ENCODE data around the gene TSC22D3.
"Not testable (repeated sequence)": the region's sequence is repeated elsewhere in the genome, so short reads cannot be mapped to it uniquely, and the experiment has no call there.

Gene TSC22D3

DNA sequence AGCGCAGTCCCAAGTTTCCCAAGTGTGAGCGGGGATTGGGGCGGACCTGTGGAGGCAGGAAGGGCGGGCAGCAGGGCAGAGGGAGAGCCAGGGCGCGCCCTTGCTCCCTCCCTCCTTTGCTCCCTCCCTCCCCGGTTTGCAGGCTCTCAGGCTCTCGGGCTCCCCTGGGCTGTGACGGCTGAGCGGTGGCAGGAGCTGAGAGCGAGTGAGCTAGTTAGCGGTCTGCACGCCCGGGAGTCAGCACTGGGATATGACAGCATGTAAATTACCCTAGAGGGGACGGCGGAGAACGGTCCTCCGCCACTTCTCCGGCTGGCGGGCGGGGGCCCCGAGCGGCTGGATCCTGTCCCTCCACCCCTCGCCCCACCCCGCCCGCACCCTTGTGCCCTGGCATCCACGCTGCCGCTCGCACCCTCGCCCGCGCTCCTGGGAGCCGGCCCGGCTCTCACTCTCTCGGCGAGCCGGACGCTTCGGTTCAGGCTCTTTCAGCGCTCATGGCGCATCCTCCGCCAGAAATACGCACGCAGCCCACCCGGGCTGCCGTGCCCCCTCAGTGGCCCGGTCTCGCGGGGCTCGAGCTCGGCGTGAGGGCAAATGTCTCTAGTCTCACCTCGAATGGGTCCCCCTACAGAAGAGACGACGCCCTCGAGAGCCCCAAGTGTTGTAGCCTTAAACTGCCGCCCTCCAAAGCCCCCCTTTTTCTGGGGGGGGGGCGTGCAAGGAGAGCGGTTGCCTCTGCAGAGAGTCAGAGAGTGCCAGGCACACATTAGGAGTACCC is at the start of gene TSC22D3:
Gene TSC22D3, minus strand, starts transcription at position 54 of the 778 bp plus-strand sequence. CDS start 368 bp downstream, outside the sequence.
- DNase-seq (ENCODE audit: low spot score) = peak; percentile 72

DNA sequence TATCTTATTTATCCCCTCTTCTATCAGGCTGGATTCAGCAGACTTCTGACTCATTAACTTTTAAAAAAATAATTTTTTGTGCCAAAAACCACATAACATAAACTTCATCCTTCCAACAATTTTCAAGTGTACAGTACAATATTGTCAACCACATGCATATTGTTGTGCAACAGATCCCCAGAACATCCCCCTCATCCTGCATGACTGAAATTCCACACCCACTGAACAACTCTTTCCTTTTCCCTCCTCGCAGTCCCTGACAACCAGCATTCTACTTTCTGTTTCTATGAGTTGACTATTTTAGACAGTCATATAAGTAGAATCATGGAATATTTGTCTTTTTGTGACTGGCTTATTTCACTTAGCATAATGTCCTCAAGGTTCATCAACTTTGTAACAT is 47.9 kb upstream of the TSC22D3 start:
- DNase-seq (ENCODE audit: low spot score) = no peak

DNA sequence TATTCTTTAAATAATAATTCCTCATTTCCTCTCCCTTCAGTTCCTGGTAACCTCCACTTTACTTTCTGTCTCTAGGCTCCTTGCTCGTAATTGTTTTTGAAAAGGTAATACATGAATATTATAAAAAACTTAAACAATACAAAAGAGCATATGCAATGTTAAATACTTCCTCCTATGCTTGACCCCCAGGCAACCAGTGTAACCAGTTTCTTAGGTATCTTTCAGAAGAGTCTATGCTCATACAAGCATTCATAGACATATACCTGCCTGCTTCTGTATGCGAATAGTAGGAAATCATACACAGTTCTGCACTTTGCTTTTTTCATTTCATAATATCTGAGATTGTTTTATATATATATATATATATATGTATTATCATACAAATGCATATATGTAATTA is 47.5 kb upstream of the TSC22D3 start:
- no peak for DNase-seq (ENCODE audit: low spot score)

DNA sequence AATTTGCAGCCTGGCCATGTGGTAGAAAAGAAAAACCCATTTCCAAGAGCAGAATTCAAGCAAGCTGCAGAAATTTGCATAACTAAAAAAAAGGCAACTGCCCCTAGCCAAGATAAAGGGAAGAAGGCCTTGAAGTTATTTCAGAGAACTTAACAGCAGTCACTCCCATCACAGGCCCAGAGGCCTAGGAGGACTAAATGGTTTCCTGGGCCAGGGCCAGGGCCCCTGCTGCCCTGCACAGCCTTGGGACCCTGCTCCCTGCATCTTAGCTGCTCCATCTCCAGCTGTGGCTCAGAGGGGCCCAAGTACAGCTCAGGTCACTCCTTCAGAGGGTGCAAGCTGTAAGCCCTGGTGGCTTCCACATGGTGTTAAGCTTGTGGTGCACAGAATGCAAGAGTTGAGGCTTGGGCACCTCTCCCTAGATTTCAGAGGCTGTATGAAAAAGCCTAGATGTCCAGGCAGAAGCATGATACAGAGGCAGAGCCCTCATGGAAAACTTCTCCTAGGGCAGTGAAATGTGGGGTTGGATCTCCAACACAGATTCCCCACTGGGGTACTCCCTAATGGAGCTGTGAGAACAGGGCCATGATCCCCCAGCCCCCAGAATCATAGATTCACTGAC is 43.4 kb upstream of the TSC22D3 start:
- DNase-seq (ENCODE audit: low spot score) = no peak

DNA sequence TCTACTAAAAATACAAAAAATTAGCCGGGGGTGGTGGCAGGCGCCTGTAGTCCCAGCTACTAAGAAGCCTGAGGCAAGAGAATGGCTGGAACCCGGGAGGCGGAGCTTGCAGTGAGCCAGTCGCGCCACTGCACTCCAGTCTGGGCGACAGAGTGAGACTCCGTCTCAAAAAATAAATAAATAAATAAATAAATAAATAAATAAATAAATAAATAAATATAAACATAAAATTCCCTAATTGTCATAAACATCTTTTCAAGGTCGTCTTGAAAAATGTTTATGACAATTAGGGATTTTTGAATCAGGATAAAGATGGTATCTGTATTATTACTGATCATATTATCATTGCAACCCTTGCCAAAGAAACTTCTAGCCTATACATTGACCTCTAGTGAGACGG is 34.5 kb upstream of the TSC22D3 start:
- DNase-seq (ENCODE audit: low spot score) = not testable (repeated sequence)

DNA sequence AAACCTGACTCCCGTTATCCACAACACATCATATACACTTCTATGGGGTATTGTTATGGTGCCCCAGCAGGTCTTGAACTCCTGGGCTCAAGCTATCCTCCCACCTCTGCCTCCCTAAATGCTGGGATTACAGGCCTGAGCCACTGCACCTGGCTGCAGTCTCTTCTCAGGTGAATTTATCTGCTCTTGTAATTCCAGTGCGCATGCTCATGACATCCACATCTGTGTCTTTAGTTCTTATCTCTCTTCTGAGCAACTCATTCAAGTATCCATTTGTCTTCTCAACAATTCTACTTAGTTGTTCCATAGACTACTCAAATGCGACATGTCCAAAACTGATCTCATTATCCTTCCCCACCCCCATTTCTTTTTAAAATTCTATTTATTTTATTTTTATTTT is 29.6 kb upstream of the TSC22D3 start:
- DNase-seq (ENCODE audit: low spot score) = no peak

DNA sequence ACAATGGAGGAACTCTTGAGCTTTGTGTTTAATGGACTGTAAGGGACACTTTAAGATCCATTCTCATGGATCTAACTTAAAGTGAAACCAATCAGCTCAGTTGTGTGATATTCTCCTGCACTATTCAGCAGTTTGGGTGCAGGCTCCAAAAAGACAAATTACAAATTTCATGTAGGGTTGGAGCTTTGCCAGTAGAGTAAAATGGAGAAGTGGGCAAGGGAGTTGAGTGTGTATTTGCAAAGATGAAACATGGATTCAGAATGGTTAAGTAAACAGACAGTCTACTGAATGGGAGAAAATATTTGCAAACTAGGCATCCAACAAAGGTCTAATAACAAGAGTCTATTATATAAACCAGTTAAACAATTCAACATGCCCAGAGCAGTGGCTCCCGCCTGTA is 28.8 kb upstream of the TSC22D3 start:
- no peak for DNase-seq (ENCODE audit: low spot score)

DNA sequence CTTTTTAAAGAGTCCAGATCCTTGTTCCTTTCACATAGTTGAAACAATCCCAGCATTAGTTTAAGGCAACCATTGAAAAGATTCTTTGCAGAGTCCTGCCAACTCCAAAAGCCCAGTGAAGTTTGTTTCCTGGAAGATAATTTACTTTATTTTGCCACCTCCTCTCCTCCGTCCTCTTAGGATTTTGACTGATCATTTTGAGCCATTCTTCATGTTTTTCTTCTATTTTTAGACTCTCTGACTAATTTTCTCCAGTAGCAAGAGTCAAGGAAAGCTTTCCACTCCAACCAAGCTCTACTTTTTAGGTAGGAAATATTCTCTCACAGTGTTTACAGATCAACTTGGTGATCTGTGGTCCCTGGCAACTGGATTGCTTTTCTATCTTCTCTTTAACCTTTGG is 12.2 kb upstream of the TSC22D3 start:
- no peak for DNase-seq (ENCODE audit: low spot score)

DNA sequence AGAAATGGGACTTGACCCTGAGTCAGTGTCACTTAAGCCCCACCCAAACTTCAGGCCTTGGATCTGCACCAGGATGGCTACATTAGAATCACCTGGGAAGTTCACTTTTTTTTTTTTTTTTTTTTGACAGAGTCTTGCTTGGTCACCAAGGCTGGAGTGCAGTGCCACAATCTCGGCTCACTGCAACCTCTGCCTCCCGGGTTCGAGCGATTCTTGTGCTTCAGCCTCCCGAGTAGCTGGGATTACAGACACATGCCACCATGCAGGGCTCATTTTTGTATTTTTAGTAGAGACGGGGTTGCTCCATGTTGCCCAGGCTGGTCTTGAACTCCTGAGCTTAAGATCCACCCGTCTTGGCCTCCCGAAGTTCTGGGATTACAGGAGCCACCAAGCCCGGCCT is 4.9 kb upstream of the TSC22D3 start:
- DNase-seq (ENCODE audit: low spot score) = no peak

DNA sequence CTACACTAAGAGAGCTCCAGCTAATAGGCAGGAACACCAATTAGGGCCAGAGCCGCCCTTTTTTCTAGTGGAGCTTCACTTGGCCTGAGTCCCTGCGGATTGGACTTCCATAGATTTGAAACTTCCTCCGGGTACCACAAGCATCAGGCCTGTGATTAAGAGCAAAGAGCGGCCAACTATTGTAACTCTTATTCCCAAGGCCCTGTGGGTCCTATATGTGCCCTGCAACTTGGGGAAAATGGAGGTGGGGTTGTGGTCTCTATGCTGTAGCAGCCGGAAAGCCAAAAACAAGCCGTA is 1.9 kb upstream of the TSC22D3 start, which contains the start of gene NCBP2L:
Gene NCBP2L, plus strand, starts transcription at position 198 of the 297 bp plus-strand sequence. CDS start 16,488 bp downstream, outside the sequence.
- no peak for DNase-seq (ENCODE audit: low spot score)

DNA sequence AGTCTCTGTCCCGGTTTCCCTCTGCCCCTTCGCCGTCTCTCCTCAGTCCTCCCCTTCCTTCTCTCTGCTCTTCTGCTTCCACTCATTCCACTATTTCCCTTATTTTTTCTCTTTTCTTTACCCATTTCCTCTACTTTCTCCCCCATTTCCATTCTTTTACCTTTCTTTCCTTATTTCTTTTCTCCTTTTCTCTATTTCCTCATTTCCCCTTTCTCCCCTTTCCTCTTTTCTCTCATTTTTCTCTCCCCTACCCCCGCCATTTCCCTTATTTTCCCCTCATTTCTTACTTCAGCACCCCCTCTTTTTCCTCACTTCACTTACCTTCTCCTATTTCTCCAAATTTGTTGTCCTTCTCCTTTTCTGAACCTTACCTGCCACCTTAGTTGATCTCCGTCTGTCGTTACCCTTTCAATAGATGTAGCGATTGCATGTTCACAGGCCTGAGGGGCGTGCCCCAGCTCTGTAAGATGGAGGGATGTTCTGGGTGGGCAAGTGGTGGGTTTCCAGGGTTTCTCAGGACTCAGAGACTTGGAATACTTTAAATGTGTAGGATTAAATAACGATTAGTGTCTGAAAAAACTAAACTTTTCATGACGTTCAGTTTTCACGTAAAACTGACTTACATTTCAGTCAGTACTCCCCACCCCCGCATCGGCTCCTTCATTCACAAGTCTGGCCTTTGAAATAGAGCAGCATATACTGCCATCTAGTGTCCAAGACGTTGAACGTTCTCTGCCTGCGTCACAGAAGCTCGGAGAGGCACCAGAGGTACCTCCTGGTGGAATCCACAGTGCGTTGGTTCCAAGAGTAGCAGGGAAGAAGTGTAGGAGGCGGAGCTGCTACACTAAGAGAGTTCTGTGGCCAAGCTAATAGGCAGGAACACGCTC is 1.3 kb upstream of the TSC22D3 start:
- peak; percentile 83 for DNase-seq (ENCODE audit: low spot score)

DNA sequence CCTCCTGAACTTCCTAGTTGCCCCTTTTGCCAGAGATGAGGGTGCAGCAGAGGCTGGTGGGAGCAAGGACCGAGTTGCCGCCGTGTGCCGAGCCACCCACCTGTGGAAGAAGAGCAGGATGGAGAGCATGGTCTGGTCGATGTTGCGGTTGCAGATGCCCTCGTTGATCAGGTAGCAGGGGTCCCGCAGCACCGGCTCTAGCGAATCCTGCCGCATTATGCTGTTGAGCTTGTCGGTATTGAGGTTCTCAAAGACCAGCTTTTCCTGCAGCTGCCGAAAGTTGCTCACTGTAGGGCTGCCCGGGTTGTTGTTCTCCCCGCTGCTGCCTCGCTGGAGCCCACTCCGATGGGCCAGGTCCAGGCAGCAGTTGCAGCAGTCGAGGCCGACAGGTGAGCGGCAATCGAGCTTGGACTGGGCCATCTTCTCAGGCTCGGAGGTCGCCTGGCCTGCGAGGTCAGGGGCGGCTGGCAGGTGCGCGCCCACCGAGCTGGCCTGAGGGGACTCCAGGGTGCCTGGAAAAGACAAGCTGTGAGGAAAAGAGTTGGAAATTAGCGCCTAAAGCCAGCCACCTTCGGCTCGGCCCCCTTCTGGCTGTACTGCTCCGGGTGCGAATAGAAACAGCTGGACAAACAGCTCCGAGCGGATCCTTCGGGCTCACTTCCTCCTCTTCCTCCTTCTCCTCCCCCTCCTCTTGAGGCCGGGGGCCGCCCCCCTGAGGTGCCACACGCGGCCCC is 420 bp downstream of the TSC22D3 start:
- DNase-seq (ENCODE audit: low spot score) = no peak

DNA sequence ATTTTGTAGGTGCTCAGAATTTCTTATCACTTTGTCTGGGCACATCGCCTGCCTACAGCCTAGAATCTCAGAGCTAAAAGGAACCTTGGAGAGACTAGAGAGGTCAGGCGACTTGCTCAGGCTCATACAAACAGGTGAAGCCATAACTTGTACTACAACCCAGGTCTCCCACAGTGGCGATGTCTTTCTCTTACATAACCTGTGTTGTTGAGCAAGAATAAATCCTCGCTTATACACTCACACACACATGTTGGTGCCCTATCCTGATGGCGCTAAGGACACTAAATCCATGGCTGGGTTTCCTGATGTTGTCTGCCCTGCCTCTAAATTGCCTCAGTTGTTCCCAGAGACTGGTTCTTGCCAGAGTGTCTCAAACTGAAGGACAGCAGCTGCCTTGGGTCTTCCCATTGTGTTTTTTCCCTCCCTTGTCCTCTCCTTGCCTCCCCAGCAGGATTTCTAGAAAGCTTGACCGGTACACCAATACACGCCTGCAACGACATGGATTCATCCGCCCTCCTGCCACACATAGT is 1.6 kb downstream of the TSC22D3 start:
- DNase-seq (ENCODE audit: low spot score) = no peak

DNA sequence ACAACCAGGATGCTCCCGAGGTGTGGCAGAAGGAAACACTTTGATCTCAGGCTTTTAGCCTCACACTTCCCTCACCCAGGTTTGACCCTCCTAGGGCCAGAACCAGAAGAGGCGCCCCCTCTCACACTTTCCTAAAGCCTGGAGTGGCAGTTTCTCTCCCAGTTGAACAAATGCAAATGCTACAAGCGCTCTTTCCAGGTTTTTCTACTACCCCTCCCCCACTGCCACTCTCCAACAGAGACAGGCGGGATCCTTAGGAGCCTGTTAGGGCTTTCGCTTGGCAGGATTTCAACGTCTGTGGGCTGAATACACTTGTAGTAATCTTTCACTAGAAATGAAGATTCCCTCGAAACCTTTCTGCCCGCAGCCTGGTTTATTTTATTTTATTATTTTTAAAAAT is 2.4 kb downstream of the TSC22D3 start:
- DNase-seq (ENCODE audit: low spot score) = no peak

DNA sequence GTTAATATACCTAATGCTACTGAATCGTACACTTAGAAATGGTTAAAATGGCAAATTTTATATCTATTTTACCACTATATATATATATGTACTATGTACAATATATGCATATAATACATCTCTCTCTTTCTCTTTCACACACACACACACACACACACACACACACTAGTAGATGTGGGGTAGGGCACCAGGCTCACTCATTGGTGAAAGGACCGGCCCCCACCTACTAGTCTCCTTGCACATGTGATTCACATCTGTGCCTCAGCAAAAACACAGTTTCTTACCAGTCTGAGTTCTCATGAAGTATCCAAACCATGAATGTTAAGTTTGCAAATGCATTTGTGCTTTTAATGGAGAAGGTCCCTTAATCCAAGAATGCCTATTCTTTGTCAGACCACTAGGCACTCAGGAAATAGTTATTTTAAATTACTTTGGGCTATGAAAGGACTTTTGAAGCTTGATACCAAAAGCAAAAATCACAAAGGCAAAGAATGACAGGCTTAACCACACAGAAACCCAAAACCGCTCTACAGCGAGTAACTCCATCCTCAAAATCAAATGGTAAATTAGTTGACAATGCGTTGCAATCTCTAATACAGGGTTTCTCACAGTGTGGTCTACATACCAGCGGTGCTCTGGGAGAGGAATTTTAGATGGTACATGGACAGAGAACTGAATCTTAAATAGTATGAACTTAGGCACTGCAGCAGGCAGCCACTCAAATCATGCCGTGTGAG is 5.8 kb downstream of the TSC22D3 start:
- DNase-seq (ENCODE audit: low spot score) = no peak

DNA sequence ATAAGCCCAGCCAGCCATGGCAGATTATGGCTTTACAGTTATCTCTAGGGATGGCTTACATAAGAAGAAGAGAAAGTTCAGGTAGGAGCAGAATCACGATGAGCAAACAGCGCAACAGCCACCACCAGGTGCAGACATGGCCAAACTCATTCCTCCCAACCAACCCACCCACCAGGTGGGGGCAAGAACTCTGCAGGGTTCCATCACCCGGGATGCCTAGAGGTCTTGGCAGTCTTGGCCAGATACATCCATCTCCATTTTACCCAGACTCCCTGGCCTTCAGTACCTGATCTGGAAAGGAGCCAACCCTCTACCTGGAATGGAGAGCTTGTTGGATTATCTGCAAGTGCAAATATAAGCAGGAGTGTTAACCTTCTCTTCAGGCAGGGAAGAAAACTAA is 7.5 kb downstream of the TSC22D3 start:
- no peak for DNase-seq (ENCODE audit: low spot score)

DNA sequence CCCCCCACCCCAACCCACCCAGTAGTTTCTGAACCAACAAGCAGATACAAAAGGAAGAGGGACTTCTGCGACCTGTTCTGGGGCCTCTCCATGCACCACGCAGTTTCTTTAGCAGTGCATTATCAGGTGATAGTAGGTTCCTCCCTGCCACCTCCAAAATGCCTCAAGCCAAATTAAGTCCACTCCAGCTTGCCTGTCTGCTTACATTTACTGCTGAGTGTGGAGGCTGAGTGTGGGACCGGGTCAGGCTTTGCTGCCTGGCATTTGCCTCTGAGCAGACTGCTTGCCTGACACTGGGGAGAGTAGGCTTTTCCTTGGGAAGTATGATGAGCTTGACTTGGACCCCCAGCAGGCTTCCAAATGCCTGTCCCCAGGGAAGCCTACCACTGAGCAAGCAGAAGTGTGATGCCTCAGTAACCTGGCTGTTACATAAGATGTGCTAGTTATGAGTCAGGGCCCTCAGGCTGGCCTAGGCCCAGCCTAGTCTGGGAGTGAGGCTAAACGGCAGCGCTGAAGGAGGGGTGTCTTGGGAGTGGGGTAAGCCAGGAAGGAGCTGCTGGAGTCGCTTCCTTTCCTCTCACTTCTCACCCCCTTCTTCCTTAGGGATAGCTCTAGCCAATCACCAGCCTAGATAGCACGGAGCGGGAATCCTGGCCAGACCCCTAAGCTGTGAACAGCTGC is 9.0 kb downstream of the TSC22D3 start:
- no peak for DNase-seq (ENCODE audit: low spot score)

DNA sequence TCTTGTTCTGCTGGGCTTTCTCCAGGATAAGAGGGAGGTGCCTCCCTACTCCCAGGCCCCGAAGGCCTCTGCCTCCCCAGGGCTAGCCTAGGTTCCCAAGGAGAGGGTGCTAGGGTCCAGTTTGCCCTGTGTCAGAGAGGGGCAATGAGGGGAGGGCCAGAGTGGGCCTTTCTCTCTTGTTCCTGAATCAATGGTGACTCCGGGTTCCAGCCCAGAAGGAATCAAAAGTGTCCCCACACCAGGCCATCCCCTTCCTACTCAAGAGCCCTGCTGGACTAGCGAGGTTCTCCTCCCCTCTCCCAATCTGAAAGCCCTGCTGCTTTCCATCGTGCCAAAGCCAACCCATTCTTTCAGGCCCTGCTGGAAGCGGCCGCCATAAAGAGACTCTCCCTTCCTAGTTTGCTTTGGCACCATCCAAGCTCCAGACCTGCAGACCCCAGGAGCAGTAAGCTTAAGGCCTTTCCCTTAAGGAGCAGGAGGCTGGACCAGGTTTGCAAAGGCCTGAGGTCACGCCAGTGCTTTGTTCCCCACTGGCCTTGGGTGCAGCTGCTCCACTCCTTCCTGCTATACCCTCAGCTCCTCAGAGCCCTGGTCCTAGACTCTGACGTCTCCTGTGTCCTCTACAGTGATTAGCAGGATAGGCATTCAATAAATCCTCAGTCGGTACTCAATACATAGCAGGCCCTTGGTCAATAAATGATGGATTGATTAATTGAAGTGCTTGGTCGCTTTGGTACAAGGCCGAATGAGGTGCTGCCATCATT is 10.6 kb downstream of the TSC22D3 start:
- DNase-seq (ENCODE audit: low spot score) = no peak

DNA sequence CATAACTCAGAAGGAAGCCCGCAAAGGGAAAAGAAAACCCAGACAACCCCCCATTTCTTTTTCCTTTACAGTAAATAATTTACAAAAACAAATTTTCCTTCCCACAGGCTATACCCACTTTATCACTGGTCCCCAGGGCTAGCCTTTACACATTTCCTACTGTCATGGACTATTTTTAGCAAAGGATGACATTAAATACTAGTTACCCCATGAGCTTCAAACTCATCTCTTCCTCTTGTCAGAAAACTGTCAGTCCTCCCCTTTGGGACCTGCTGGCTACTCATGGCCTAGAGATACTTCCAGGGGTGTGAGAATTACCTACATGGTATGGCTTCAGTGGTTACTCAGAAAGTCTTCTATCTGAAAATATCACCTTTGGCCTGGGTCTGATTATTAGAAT is 11.9 kb downstream of the TSC22D3 start:
- DNase-seq (ENCODE audit: low spot score) = no peak
